ENCODE results near the gene ALDOA.
"Not testable (repeated sequence)": the region's sequence is repeated elsewhere in the genome, so short reads cannot be mapped to it uniquely, and the experiment has no call there.

The ALDOA gene

DNA sequence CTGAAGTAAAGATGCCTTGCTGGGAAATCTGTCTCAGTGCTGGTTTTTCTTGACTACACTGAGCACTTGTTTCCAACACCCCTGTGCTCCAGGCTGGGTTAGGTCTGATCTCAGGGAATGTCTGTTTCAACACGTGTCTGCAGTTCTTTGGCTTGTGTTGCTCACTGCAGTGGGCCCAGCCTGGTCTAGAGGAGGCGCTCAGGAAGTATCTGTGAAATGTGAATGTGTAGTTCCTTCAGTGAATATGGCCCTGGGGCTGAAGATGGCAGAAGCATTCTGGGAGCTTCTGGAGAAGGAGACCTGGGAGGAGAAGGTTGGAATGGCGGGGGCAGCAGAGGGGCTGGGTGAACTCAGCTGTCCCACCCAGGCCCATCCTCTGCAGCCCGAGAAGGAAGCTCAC, 38.5 kb downstream of the ALDOA start:
- in situ Hi-C loops (cut with HindIII; ENCODE audit: low pct_ligation_motif_present, low pct_unique_long_range_greater_than_20kb, low sequenced_read_pairs): no loop called here
- no peak for DNase-seq

GRCh38 chr16:30104492-30104891, 38.9 kb downstream of the ALDOA start:
- DNase-seq: no peak
- in situ Hi-C loops (cut with HindIII; ENCODE audit: low pct_ligation_motif_present, low pct_unique_long_range_greater_than_20kb, low sequenced_read_pairs): no loop called here

GRCh38 chr16:30108059-30108850, 42.7 kb downstream of the ALDOA start:
- in situ Hi-C loops (cut with HindIII; ENCODE audit: low pct_ligation_motif_present, low pct_unique_long_range_greater_than_20kb, low sequenced_read_pairs): no loop called here
- no peak for DNase-seq

DNA sequence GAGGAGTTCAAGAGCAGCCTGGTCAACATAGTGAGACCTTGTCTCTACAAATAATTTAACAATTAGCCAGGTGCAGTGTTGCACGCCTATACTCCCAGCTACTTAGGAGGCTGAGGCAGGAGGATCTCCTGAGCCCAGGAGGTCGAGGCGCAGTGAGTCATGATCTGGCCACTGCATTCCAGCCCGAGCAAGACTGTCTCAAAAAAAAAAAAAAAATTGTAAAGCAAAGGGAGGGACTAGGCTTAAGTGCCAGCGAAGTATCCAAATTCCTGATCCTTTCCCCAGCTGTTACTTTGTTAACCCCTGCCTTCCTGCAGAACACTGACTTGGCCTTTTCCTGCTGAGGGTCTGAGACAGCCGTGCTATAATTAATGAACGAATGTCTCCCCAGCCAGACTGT, 45.1 kb downstream of the ALDOA start:
- peak; percentile 35 for DNase-seq
- in situ Hi-C loops (cut with HindIII; ENCODE audit: low pct_ligation_motif_present, low pct_unique_long_range_greater_than_20kb, low sequenced_read_pairs): no loop called here

GRCh38 chr16:30112197-30113030, 46.9 kb downstream of the ALDOA start:
- peak; percentile 60 for DNase-seq
- in situ Hi-C loops (cut with HindIII; ENCODE audit: low pct_ligation_motif_present, low pct_unique_long_range_greater_than_20kb, low sequenced_read_pairs): no loop called here

GRCh38 chr16:30113031-30113710, 47.6 kb downstream of the ALDOA start, which contains the start of gene GDPD3:
TSS of gene GDPD3 (minus strand) at chr16:30113537. CDS start at chr16:30113478, 59 bp downstream.
- in situ Hi-C loops (cut with HindIII; ENCODE audit: low pct_ligation_motif_present, low pct_unique_long_range_greater_than_20kb, low sequenced_read_pairs): no loop called here
- peak; percentile 47 for DNase-seq

DNA sequence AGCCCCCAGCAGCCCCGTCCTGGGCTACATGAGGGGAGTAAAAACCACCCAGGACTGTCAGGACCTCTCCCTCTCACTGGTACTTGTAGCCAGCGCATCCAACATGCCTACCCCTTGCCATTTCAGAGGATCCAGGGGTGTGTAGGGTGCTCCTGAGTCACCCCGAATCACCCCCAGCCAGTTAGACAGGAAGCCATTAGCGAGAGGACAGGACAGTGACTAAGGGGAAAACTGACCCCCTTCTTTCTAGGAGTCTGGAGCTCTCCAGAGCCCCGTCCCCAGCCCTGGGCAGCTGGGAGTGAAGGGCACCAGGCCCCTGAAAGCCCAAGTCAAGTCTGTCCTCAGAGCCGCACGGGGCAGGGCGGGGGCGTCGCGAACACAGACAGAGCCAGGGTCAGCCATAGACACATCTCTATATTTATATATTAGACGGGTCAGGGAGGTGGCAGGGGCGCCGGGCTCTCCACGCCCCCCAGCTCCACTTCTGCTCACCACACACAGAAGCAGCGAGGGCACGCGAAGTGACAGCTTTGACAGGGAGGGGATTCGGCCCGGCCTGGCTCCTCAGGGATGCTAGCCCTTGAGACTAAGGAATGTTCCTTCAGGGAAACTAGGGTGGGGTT, 48.3 kb downstream of the ALDOA start:
- DNase-seq: no peak
- in situ Hi-C loops (cut with HindIII; ENCODE audit: low pct_ligation_motif_present, low pct_unique_long_range_greater_than_20kb, low sequenced_read_pairs): no loop called here

- DNase-seq: no peak
- in situ Hi-C loops (cut with HindIII; ENCODE audit: low pct_ligation_motif_present, low pct_unique_long_range_greater_than_20kb, low sequenced_read_pairs): no loop called here
These were observed 48.9 kb downstream of the ALDOA start for GRCh38 chr16:30114411-30114810.

- DNase-seq; in situ Hi-C loops (cut with HindIII; ENCODE audit: low pct_ligation_motif_present, low pct_unique_long_range_greater_than_20kb, low sequenced_read_pairs): not testable (repeated sequence)
These were observed 49.3 kb downstream of the ALDOA start for GRCh38 chr16:30114833-30115232.

DNA sequence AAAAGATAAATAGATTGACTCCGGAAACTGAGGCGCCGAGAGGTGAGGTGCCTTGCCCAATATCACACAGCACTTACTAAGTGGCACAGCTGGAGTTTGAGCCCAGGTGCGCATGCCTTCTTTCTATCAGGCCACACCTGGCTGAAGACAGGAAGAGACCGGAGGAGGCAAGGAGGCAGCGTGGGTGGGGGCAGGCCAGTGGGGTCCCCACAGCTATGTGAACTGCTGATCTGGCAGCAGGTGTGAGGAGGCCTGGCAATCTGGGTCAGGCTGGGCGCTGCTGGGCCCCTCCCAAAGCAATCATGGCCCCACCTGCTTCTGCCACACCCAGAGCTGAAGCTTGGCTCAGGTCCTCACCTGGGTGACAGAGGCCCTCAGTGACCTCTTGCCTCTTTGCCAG, 49.7 kb downstream of the ALDOA start:
- in situ Hi-C loops (cut with HindIII; ENCODE audit: low pct_ligation_motif_present, low pct_unique_long_range_greater_than_20kb, low sequenced_read_pairs): no loop called here

DNA sequence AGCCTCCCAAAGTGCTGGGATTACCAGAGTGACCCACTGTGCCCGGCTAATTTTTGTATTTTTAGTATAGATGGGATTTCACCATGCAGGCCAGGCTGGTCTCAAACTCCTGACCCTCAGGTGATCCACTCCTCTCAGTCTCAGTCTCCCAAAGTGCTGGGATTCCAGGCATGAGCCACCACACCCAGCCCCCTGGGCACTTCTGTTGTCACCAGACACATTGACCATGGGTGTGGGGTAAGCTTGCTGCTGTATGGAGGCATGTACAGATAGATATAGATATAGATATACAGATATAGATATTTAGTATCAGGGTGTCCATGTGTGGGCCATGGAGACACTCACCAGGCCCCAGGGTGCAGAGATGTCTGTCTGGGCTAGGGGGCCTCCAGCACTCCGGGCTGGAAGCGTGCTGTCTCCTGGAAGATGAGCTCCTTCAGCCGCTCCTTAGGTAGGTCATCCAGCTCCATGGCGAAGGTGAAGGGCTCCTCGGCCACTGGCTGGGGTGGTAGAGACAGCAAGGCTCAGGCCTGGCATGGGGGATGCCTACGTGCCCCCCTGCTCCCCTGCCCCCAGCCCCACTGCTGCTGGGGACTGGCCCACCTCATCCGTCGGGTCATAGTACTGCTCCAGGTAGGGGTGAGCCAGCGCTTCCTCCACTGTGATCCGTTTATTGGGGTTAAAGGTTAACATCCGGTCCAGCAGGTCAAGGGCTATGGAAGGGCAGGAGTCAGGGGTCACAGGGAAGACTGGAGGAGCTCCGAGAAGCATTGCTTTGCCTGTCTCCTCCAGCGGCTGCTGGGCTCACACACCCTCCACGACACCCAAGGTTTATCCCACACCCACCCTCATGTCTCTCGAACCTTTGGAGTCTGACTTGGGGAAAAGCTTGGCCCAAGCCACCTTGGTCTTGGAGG, 51.0 kb downstream of the ALDOA start:
- no peak for DNase-seq
- in situ Hi-C loops (cut with HindIII; ENCODE audit: low pct_ligation_motif_present, low pct_unique_long_range_greater_than_20kb, low sequenced_read_pairs): no loop called here

More for the DNA sequence above, 49.7 kb downstream of the ALDOA start:
- DNase-seq: no peak

DNA sequence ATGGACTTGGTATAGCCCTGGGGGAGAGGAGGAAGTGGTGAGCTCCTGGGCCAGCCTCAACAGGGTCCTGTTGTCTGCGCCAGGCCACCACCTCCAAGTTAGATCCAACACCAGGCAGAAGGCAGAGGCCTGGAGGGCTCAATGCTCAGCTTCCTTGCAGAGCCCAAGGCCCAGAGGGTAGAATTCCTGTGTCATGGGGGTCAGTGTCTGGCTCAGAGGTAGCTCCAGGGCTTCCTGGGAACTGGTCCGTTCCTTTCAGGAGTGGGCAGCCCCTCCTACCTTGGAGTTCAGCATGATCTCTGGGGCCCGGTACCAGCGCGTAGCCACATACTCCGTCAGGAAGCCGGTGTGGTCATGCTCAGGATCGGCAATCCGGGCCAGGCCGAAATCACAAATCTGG, 52.2 kb downstream of the ALDOA start:
- in situ Hi-C loops (cut with HindIII; ENCODE audit: low pct_ligation_motif_present, low pct_unique_long_range_greater_than_20kb, low sequenced_read_pairs): no loop called here
- no peak for DNase-seq

DNA sequence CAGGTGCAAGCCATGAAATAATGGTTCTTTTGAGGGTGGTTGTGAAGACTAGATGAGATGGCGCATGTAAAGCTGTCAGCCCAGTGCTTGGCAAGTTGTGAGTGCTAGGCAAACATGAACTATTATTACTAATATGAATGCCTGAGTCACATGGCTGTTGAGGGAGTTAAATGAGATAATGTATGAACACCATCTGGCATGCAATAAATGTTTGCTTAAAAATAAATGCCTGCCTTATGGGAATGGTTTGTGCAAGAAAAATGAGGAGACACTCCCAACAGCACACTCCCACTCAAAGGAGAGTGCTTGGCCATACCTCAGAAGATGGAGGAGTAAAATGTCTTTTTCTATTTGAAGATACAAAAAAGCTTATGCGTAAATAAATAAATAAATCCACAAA, 53.9 kb downstream of the ALDOA start:
- DNase-seq: no peak
- in situ Hi-C loops (cut with HindIII; ENCODE audit: low pct_ligation_motif_present, low pct_unique_long_range_greater_than_20kb, low sequenced_read_pairs): no loop called here

Measured in ACHN (cell line).